CD4-positive, alpha-beta T cell treated with Interleukin-21 for 1 hour (primary cell): Measurements from ENCODE around the gene CBFB.

Experiments used
- DNase-seq: peaks from one replicate; pipeline ENCODE4 v3.0.0-alpha.2; 2020

The CBFB gene

GRCh38 chr16:67043420-67043819 lies 14.5 kb downstream of the CBFB start:
- no peak for DNase-seq

GRCh38 chr16:67050796-67051195 lies 21.8 kb downstream of the CBFB start:
- DNase-seq, result no peak

- no peak for DNase-seq
Observed at GRCh38 chr16:67052399-67052798, 23.4 kb downstream of the CBFB start.

- DNase-seq, result peak; percentile 17
Observed at GRCh38 chr16:67053767-67054334, 24.9 kb downstream of the CBFB start.

GRCh38 chr16:67054901-67055300 lies 26.0 kb downstream of the CBFB start:
- DNase-seq, result no peak

- DNase-seq, result no peak
Observed at GRCh38 chr16:67055712-67056487, 27.0 kb downstream of the CBFB start.

GRCh38 chr16:67063008-67063407 lies 34.1 kb downstream of the CBFB start:
- no peak for DNase-seq

- no peak for DNase-seq
Observed at GRCh38 chr16:67068212-67068753, 39.3 kb downstream of the CBFB start.

- DNase-seq, result no peak
Observed at GRCh38 chr16:67071476-67072048, 42.6 kb downstream of the CBFB start.

- DNase-seq, result no peak
Observed at GRCh38 chr16:67075331-67075730, 46.4 kb downstream of the CBFB start.

GRCh38 chr16:67077871-67078270 lies 48.9 kb downstream of the CBFB start:
- no peak for DNase-seq

- no peak for DNase-seq
Observed at GRCh38 chr16:67082100-67082499, 53.2 kb downstream of the CBFB start.

GRCh38 chr16:67082891-67083290 lies 53.9 kb downstream of the CBFB start:
- DNase-seq, result no peak

GRCh38 chr16:67084345-67085028 lies 55.5 kb downstream of the CBFB start:
- DNase-seq, result no peak

- DNase-seq, result no peak
Observed at GRCh38 chr16:67086822-67087221, 57.9 kb downstream of the CBFB start.

GRCh38 chr16:67087291-67087690 lies 58.3 kb downstream of the CBFB start:
- no peak for DNase-seq

- no peak for DNase-seq
Observed at GRCh38 chr16:67087803-67088202, 58.9 kb downstream of the CBFB start.

GRCh38 chr16:67088551-67088950 lies 59.6 kb downstream of the CBFB start:
- DNase-seq, result no peak

GRCh38 chr16:67089101-67089500 lies 60.2 kb downstream of the CBFB start:
- no peak for DNase-seq

GRCh38 chr16:67091906-67092566 lies 63.1 kb downstream of the CBFB start:
- no peak for DNase-seq

GRCh38 chr16:67093098-67093726 lies 64.3 kb downstream of the CBFB start:
- DNase-seq, result no peak

GRCh38 chr16:67098599-67098998 lies 69.7 kb downstream of the CBFB start:
- no peak for DNase-seq
